IMR-90 (cell line): ENCODE measurements around the gene TMEM176B. TPM values are rescaled to one million over a fixed set of nuclear protein-coding genes. Genes with fewer than 3 reads are reported as not detected.

ENCODE experiments used
- ATAC-seq: fragments of 200-7000 bp; cut with Tn5 transposase; 2 replicates; pipeline ENCODE4 v1.9.1; 2020; ENCODE audit warnings: low read depth, mild to moderate bottlenecking, moderate library complexity
- BruUV-seq: library from RNA; stranded (reverse); fragments of 400-500 nt; replicated peaks from 2 replicates; lab custom pipeline; 2021; lab: Mats Ljungman, UMichigan
- CTCF ChIA-PET: fragments of 300-600 bp; formaldehyde crosslinking; extraction: SDS; loops from one replicate; lab custom pipeline; 2021; ENCODE audit warnings: antibody characterized with exemption; lab: Yijun Ruan, JAX
- POLR2A ChIA-PET: fragments of 300-600 bp; sonication (Branson Sonifier 250); formaldehyde crosslinking; loops from one replicate; lab custom pipeline; 2022; ENCODE audit warnings: antibody characterized with exemption; ENCODE audit not compliant: unreplicated experiment; lab: Charles Lee
- DNase-seq: peaks from one replicate; pipeline ENCODE4 v3.0.0; 2013
- H2AFZ ChIP-seq: replicated peaks from 2 replicates; pipeline ENCODE3; 2013; ENCODE audit warnings: low read length, mild to moderate bottlenecking; ENCODE audit not compliant: poor library complexity
- H2AK5ac ChIP-seq: 2 replicates; pipeline ENCODE4 v1.6.1; 2013; ENCODE audit warnings: low read depth, low read length, inconsistent platforms
- H2AK9ac ChIP-seq: replicated peaks from 2 replicates; pipeline ENCODE3; 2013; ENCODE audit warnings: mild to moderate bottlenecking, low read depth, low read length, moderate library complexity; ENCODE audit not compliant: poor library complexity
- H2BK120ac ChIP-seq: 2 replicates; pipeline ENCODE4 v1.6.1; 2013; ENCODE audit warnings: low read depth, low read length, inconsistent platforms
- H2BK15ac ChIP-seq: 3 replicates; pipeline ENCODE4 v1.6.1; 2013; ENCODE audit warnings: low read depth, low read length, inconsistent platforms
- H2BK20ac ChIP-seq: 2 replicates; pipeline ENCODE4 v1.6.1; 2013; ENCODE audit warnings: low read depth, mild to moderate bottlenecking, inconsistent platforms, low read length, moderate library complexity
- H2BK5ac ChIP-seq: 2 replicates; pipeline ENCODE4 v1.6.1; 2013; ENCODE audit warnings: mild to moderate bottlenecking, low read depth, low read length, inconsistent platforms; ENCODE audit not compliant: poor library complexity, severe bottlenecking
- H3K14ac ChIP-seq: replicated peaks from 2 replicates; pipeline ENCODE4 v1.6.1; 2013; ENCODE audit warnings: low read depth, low read length, inconsistent platforms
- H3K18ac ChIP-seq: 2 replicates; pipeline ENCODE4 v1.6.1; 2013; ENCODE audit warnings: low read depth, low read length, control low read depth
- H3K23ac ChIP-seq: 2 replicates; pipeline ENCODE4 v1.6.1; 2013; ENCODE audit warnings: low read depth, low read length, inconsistent platforms
- H3K27ac ChIP-seq: 2 replicates; pipeline ENCODE4 v1.5.1; 2013; ENCODE audit warnings: mild to moderate bottlenecking, control low read depth, low read length; ENCODE audit not compliant: insufficient read depth
- H3K27me3 ChIP-seq: 2 replicates; pipeline ENCODE4 v1.6.1; 2013; ENCODE audit warnings: low read length; ENCODE audit not compliant: control insufficient read depth, insufficient read depth
- H3K36me3 ChIP-seq: 2 replicates; pipeline ENCODE4 v1.6.1; 2013; ENCODE audit warnings: low read length, mixed read lengths; ENCODE audit not compliant: control insufficient read depth, insufficient read depth
- H3K4ac ChIP-seq: 2 replicates; pipeline ENCODE4 v1.6.1; 2013; ENCODE audit warnings: low read depth, low read length, inconsistent platforms
- H3K4me1 ChIP-seq: 2 replicates; pipeline ENCODE4 v1.6.1; 2013; ENCODE audit warnings: low read length, mixed read lengths; ENCODE audit not compliant: control insufficient read depth, insufficient read depth
- H3K4me2 ChIP-seq: 2 replicates; pipeline ENCODE4 v1.6.1; 2013; ENCODE audit warnings: low read depth, mild to moderate bottlenecking, control low read depth, low read length, moderate library complexity
- H3K4me3 ChIP-seq: 2 replicates; pipeline ENCODE4 v1.5.1; 2013; ENCODE audit warnings: low read depth, mild to moderate bottlenecking, control low read depth, low read length, moderate library complexity; ENCODE audit not compliant: insufficient read depth
- H3K56ac ChIP-seq: 2 replicates; pipeline ENCODE4 v1.6.1; 2013; ENCODE audit warnings: low read length, inconsistent platforms; ENCODE audit not compliant: insufficient read depth; ENCODE audit errors: extremely low read depth
- H3K79me1 ChIP-seq, 2 experiments: 2 replicates each; pipeline ENCODE4 v1.6.1; 2013; ENCODE audit warnings: low read length in 2 of 2, inconsistent platforms in 1 of 2, low read depth in 1 of 2
- H3K9ac ChIP-seq: 2 replicates; pipeline ENCODE4 v1.6.1; 2013; ENCODE audit warnings: low read depth, low read length, control low read depth
- H3K9me1 ChIP-seq: 2 replicates; pipeline ENCODE4 v1.6.1; 2013; ENCODE audit warnings: low read length, inconsistent platforms; ENCODE audit not compliant: insufficient read depth
- H3K9me3 ChIP-seq: 2 replicates; pipeline ENCODE4 v1.6.1; 2013; ENCODE audit warnings: low read length; ENCODE audit not compliant: control insufficient read depth, insufficient read depth
- H4K20me1 ChIP-seq: 2 replicates; pipeline ENCODE4 v1.6.1; 2013; ENCODE audit warnings: low read length, inconsistent platforms; ENCODE audit not compliant: insufficient read depth
- H4K5ac ChIP-seq: 2 replicates; pipeline ENCODE4 v1.6.1; 2013; ENCODE audit warnings: mild to moderate bottlenecking, low read depth, low read length, control low read depth
- H4K8ac ChIP-seq, 2 experiments: 2 replicates each; pipeline ENCODE4 v1.6.1; 2013; ENCODE audit warnings: low read depth in 2 of 2, low read length in 2 of 2, control low read depth in 1 of 2, inconsistent platforms in 1 of 2
- H4K91ac ChIP-seq: 2 replicates; pipeline ENCODE4 v1.6.1; 2013; ENCODE audit warnings: low read depth, low read length, inconsistent platforms; ENCODE audit not compliant: insufficient read depth
- BHLHE40 ChIP-seq: fragments of 150-350 bp; IDR thresholded peaks from 2 replicates; pipeline ENCODE4 v1.6.1; 2016; ENCODE audit warnings: mild to moderate bottlenecking, low read depth, low read length
- CEBPB ChIP-seq: IDR thresholded peaks from 2 replicates; pipeline ENCODE4 v1.6.1; 2012; ENCODE audit warnings: low read depth, low read length, improper control_type of control experiment
- CHD1 ChIP-seq: IDR thresholded peaks from 2 replicates; pipeline ENCODE4 v1.6.1; 2012; ENCODE audit warnings: low read depth, low read length, improper control_type of control experiment
- FOS ChIP-seq: fragments of 150-350 bp; IDR thresholded peaks from 2 replicates; pipeline ENCODE4 v1.6.1; 2016; ENCODE audit warnings: low read depth, low read length
- MAFK ChIP-seq: IDR thresholded peaks from 2 replicates; pipeline ENCODE4 v1.6.1; 2012; ENCODE audit warnings: low read depth, low read length, improper control_type of control experiment
- MAZ ChIP-seq: IDR thresholded peaks from 2 replicates; pipeline ENCODE4 v1.6.1; 2012; ENCODE audit warnings: low read depth, mild to moderate bottlenecking, low read length, improper control_type of control experiment, moderate library complexity, borderline replicate concordance
- NFE2L2 ChIP-seq: fragments of 150-350 bp; IDR thresholded peaks from 2 replicates; pipeline ENCODE4 v1.6.1; 2016; ENCODE audit warnings: low read depth, mild to moderate bottlenecking, low read length
- RAD21 ChIP-seq: IDR thresholded peaks from 2 replicates; pipeline ENCODE4 v1.6.1; 2012; ENCODE audit warnings: low read length, improper control_type of control experiment
- RCOR1 ChIP-seq: IDR thresholded peaks from 2 replicates; pipeline ENCODE4 v1.6.1; 2012; ENCODE audit warnings: mild to moderate bottlenecking, low read length, improper control_type of control experiment; ENCODE audit not compliant: insufficient replicate concordance
- RFX5 ChIP-seq: IDR thresholded peaks from 2 replicates; pipeline ENCODE4 v1.8.0; 2012; ENCODE audit warnings: low read depth, mild to moderate bottlenecking, low read length, moderate library complexity
- SMC3 ChIP-seq: fragments of 150-350 bp; IDR thresholded peaks from 2 replicates; pipeline ENCODE4 v1.6.1; 2016; ENCODE audit warnings: low read depth, mild to moderate bottlenecking, antibody characterized with exemption, low read length, moderate library complexity
- WGBS, 2 experiments: methylation state at CpG; one replicate each; pipeline versions ENCODE4 v1.1.5 to v1.1.7; 2013; ENCODE audit warnings: missing lambda C conversion rate in 2 of 2; ENCODE audit not compliant: insufficient read length in 1 of 2; ENCODE audit errors: extremely low coverage in 2 of 2; 5-methylcytosine and 5-hydroxymethylcytosine counted together
- dilution Hi-C: fragments of 300-500 bp; cut with HindIII; formaldehyde crosslinking; loops from one replicate; pipeline ENCODE4 v1.14.3; 2018; ENCODE audit warnings: low sequenced_read_pairs; ENCODE audit not compliant: unreplicated experiment
- in situ Hi-C: fragments of 300-500 bp; cut with MboI; formaldehyde crosslinking; loops from 3 replicates; pipeline ENCODE4 v1.14.3; 2019; ENCODE audit warnings: low sequenced_read_pairs, inconsistent platforms, mixed read lengths
- intact Hi-C: fragments of 100-400 bp; cut with micrococcal nuclease; formaldehyde crosslinking; loops from 2 replicates; pipeline ENCODE4 v1.10.0; 2022
- polyA plus RNA-seq, 3 experiments: library from polyadenylated mRNA; depleted of rRNA; stranded (reverse); fragments of >200 nt; gene quantifications; 2 replicates each; pipeline ENCODE4 v1.2.3, GENCODE V29; 2012; ENCODE audit warnings: low replicate concordance in 1 of 3
- total RNA-seq: library from RNA; depleted of rRNA; stranded (reverse); fragments of >200 nt; gene quantifications from 2 replicates; pipeline ENCODE4 v1.2.3, GENCODE V29; 2012
- TF ChIP-seq, protein P1 (sequence below): conservative IDR thresholded peaks from 2 replicates; pipeline ENCODE4 v1.5.1; 2012; ENCODE audit warnings: mild to moderate bottlenecking, low read depth, low read length, improper control_type of control experiment
- TF ChIP-seq, protein P2 (sequence below): fragments of 150-350 bp; IDR thresholded peaks from 2 replicates; pipeline ENCODE4 v1.6.1; 2016; ENCODE audit warnings: low read depth, mild to moderate bottlenecking, low read length, moderate library complexity, borderline replicate concordance
- TF ChIP-seq, protein P3 (sequence below): fragments of 150-350 bp; IDR thresholded peaks from 2 replicates; pipeline ENCODE4 v1.6.1; 2017; ENCODE audit warnings: mild to moderate bottlenecking, antibody characterized with exemption, low read length, low read depth

Gene TMEM176B
- total and polyA plus RNA-seq, 2 of the 4 experiments (the other 2 are of a cell fraction), result not detected

DNA sequence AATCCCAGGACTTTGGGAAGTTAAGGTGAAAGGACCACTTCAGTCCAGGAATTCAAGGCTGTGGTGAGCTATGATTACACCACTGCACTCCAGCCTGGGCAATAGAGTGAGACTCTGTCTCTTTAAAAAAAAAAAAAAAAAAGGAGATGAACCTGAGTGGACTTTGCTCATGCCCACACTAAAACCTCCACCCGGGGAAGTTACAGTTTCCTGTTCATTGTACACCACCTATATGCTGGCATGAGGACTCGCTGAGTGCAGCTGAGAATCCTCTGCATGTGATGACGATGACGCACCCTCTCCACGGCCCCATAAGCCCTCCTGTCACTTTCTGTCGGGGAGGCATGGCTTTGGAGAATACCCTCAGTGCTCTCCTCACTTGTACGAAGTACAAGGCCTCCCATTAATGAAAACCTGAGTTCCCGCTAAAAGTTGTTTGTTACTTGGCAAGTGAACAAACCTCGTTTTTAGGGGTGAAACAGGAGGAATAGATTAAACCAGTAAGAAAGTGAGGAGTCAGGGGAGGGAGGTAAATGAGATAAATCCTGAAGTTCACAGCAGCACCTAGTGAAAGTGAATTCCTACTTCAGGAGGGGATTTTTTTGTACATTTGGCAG is 15.9 kb downstream of the TMEM176B start:
- H2AFZ ChIP-seq, result no peak overlapping the region
- no peaks in the 10 kb centered on the region for H3K9me3 ChIP-seq
- peaks cover 9% of the 10 kb centered on the region; the same call in 1 of the 2 replicates for H3K9me1 ChIP-seq
- WGBS, 2 experiments, result 74% methylated on average over 4 of the region's 9 CpGs; no CpG with 5 or more reads in 1 of the 2 experiments
- peak overlapping the region; percentile 50; the same call in 1 of the 2 replicates for H3K14ac ChIP-seq
- H3K4me2 ChIP-seq, result no peak overlapping the region
- peak overlapping the region; percentile 98 for H2BK20ac ChIP-seq
- peak overlapping the region; percentile 91; the same call in 1 of the 2 replicates for H3K27ac ChIP-seq
- no peak overlapping the region for H3K23ac ChIP-seq
- peak overlapping the region; percentile 98 for H3K4ac ChIP-seq
- H3K56ac ChIP-seq, result no peak overlapping the region
- H4K91ac ChIP-seq, result peak overlapping the region; percentile 97
- no peaks in the 10 kb centered on the region for H3K79me1 ChIP-seq
- H3K4me1 ChIP-seq, result peaks cover 45% of the 10 kb centered on the region
- peak overlapping the region; percentile 98 for H2BK120ac ChIP-seq
- POLR2A ChIA-PET, result no interaction called here
- H2AK9ac ChIP-seq, result no peak overlapping the region
- no peaks in the 10 kb centered on the region for H3K36me3 ChIP-seq
- CTCF ChIA-PET, result interaction anchor here (0.8 kb wide), 1 partner anchor 117 kb away, joined by 5 read pairs; no protein-coding TSS in a partner anchor
- ATAC-seq (no peak), DNase-seq (no peak)
- no peaks in the 10 kb centered on the region for H3K27me3 ChIP-seq
- no peak overlapping the region for H2BK5ac ChIP-seq
- peak overlapping the region; percentile 74; the same call in 1 of the 2 replicates for H4K5ac ChIP-seq
- H3K18ac ChIP-seq, result peak overlapping the region; percentile 92
- peak overlapping the region; percentile 75 to 98; a peak in 2 of 4 replicates for H4K8ac ChIP-seq
- no peaks in the 10 kb centered on the region for H4K20me1 ChIP-seq
- dilution Hi-C loops (no loop called here), intact Hi-C loops (no loop called here), in situ Hi-C loops (loop anchor here (25.0 kb wide), 1 partner anchor 328 kb away; no protein-coding TSS in a partner anchor)
- H3K9ac ChIP-seq, result no peak overlapping the region
- BruUV-seq, result no TSS peak
- no peak overlapping the region for H3K4me3 ChIP-seq
- H2BK15ac ChIP-seq, result peak overlapping the region; percentile 83; the same call in 2 of the 3 replicates
- H2AK5ac ChIP-seq, result peak overlapping the region; percentile 94
- no peak for TF ChIP-seq MAZ
- TF ChIP-seq FOS, result no peak
- TF ChIP-seq SMC3, result no peak
- TF ChIP-seq RCOR1, result no peak
- no peak for TF ChIP-seq NFE2L2
- TF ChIP-seq RAD21, result no peak
- TF ChIP-seq, protein P1, sequence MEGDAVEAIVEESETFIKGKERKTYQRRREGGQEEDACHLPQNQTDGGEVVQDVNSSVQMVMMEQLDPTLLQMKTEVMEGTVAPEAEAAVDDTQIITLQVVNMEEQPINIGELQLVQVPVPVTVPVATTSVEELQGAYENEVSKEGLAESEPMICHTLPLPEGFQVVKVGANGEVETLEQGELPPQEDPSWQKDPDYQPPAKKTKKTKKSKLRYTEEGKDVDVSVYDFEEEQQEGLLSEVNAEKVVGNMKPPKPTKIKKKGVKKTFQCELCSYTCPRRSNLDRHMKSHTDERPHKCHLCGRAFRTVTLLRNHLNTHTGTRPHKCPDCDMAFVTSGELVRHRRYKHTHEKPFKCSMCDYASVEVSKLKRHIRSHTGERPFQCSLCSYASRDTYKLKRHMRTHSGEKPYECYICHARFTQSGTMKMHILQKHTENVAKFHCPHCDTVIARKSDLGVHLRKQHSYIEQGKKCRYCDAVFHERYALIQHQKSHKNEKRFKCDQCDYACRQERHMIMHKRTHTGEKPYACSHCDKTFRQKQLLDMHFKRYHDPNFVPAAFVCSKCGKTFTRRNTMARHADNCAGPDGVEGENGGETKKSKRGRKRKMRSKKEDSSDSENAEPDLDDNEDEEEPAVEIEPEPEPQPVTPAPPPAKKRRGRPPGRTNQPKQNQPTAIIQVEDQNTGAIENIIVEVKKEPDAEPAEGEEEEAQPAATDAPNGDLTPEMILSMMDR, result no peak
- TF ChIP-seq, protein P2, sequence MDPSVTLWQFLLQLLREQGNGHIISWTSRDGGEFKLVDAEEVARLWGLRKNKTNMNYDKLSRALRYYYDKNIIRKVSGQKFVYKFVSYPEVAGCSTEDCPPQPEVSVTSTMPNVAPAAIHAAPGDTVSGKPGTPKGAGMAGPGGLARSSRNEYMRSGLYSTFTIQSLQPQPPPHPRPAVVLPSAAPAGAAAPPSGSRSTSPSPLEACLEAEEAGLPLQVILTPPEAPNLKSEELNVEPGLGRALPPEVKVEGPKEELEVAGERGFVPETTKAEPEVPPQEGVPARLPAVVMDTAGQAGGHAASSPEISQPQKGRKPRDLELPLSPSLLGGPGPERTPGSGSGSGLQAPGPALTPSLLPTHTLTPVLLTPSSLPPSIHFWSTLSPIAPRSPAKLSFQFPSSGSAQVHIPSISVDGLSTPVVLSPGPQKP, result no peak
- no peak for TF ChIP-seq CEBPB
- no peak for TF ChIP-seq CHD1
- no peak for TF ChIP-seq RFX5
- no peak for TF ChIP-seq MAFK
- TF ChIP-seq, protein P3, sequence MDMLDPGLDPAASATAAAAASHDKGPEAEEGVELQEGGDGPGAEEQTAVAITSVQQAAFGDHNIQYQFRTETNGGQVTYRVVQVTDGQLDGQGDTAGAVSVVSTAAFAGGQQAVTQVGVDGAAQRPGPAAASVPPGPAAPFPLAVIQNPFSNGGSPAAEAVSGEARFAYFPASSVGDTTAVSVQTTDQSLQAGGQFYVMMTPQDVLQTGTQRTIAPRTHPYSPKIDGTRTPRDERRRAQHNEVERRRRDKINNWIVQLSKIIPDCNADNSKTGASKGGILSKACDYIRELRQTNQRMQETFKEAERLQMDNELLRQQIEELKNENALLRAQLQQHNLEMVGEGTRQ, result no peak
- TF ChIP-seq BHLHE40, result no peak
